ENCODE measurements around the gene DYRK3.
A peak's percentile ranks its signal among the peaks of the same experiment; 100 is the strongest.

DYRK3 gene

GRCh38 chr1:206662396-206663092, 27.2 kb downstream of the DYRK3 start:
- DNase-seq, result no peak

- no peak for DNase-seq
Measured at GRCh38 chr1:206663362-206663761, 28.0 kb downstream of the DYRK3 start.

GRCh38 chr1:206663832-206664652, 28.7 kb downstream of the DYRK3 start:
- no peak for DNase-seq

- no peak for DNase-seq
Measured at GRCh38 chr1:206664740-206665139, 29.4 kb downstream of the DYRK3 start.

GRCh38 chr1:206666031-206666561, 30.8 kb downstream of the DYRK3 start:
- DNase-seq, result no peak

GRCh38 chr1:206666954-206667665, 31.8 kb downstream of the DYRK3 start:
- DNase-seq, result no peak

- no peak for DNase-seq
Measured at GRCh38 chr1:206668351-206668750, 33.0 kb downstream of the DYRK3 start.

GRCh38 chr1:206668874-206669410, 33.6 kb downstream of the DYRK3 start:
- DNase-seq, result no peak

- no peak for DNase-seq
Measured at GRCh38 chr1:206672011-206672688, 36.8 kb downstream of the DYRK3 start.

- DNase-seq, result no peak
Measured at GRCh38 chr1:206672844-206673758, 37.8 kb downstream of the DYRK3 start.

GRCh38 chr1:206674236-206674635, 38.9 kb downstream of the DYRK3 start:
- DNase-seq, result no peak

- DNase-seq, result no peak
Measured at GRCh38 chr1:206674745-206675175, 39.4 kb downstream of the DYRK3 start.

GRCh38 chr1:206676499-206676898, 41.2 kb downstream of the DYRK3 start:
- DNase-seq, result no peak

- DNase-seq, result no peak
Measured at GRCh38 chr1:206678490-206678889, 43.2 kb downstream of the DYRK3 start.

- peak; percentile 67 for DNase-seq
Measured at GRCh38 chr1:206679738-206680211, 44.4 kb downstream of the DYRK3 start.

- DNase-seq, result no peak
Measured at GRCh38 chr1:206680279-206680678, 44.9 kb downstream of the DYRK3 start.

GRCh38 chr1:206681359-206681758, 46.0 kb downstream of the DYRK3 start:
- no peak for DNase-seq

GRCh38 chr1:206682111-206682510, 46.8 kb downstream of the DYRK3 start:
- DNase-seq, result no peak

GRCh38 chr1:206683313-206683712, 48.0 kb downstream of the DYRK3 start:
- no peak for DNase-seq

GRCh38 chr1:206684003-206684402, 48.7 kb downstream of the DYRK3 start:
- no peak for DNase-seq

Measured in SIG-M5 (cell line).